ENCODE data around the gene KLF7. TPM values are rescaled to one million over a fixed set of nuclear protein-coding genes. Genes with fewer than 3 reads are reported as not detected.

Gene KLF7
- polyA plus RNA-seq, 1 donor from 2014 or later = 31.5 TPM

DNA sequence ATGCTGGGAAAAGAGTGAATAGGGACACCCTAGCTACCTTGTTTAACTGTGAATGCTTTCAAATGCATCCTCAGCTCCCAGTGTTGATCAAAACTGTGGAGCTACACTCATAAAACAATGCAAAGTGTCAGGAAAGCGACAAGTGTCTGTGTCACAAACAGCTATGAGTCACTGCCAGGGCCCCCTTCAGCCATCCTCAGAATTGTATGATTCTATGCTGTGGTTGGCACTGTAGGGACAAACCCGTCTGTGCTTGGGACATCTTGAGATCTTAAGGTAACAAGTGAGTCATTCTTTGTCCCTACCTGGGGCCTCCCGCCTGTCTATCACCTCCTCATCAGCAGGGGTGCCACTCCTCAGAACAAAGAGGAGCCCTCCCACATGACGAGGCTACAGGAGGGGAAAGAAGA lies 42.4 kb downstream of the KLF7 start:
- no peak overlapping the region for H3K9ac ChIP-seq (ENCODE audit: low read length)
- no peaks in the 10 kb centered on the region for H3K27me3 ChIP-seq (ENCODE audit: insufficient read depth, low read depth, low read length)
- H2AFZ ChIP-seq (ENCODE audit: low read depth, low read length) = no peak overlapping the region
- H3F3A ChIP-seq (ENCODE audit: insufficient read depth, low read length, poor library complexity, severe bottlenecking) = no peaks in the 10 kb centered on the region
- H4K20me1 ChIP-seq (ENCODE audit: insufficient read depth) = peaks cover 57% of the 10 kb centered on the region
- no peaks in the 10 kb centered on the region for H3K9me3 ChIP-seq (ENCODE audit: low read length)
- no peak overlapping the region for H3K4me3 ChIP-seq (ENCODE audit: low read length)
- no peak overlapping the region for H3K4me2 ChIP-seq (ENCODE audit: low read length)
- no peak for TF ChIP-seq RAD21 (conservative IDR thresholded peaks at IDR 0.05)
- TF ChIP-seq EP300 (conservative IDR thresholded peaks at IDR 0.05; ENCODE audit: poor library complexity, severe bottlenecking) = no peak
- TF ChIP-seq EZH2 (IDR thresholded peaks at IDR 0.05; ENCODE audit: borderline replicate concordance, insufficient read depth, low read length, poor library complexity, severe bottlenecking) = no peak
- TF ChIP-seq POLR2AphosphoS5 (IDR thresholded peaks at IDR 0.05) = no peak
- no peak for TF ChIP-seq TAF1 (IDR thresholded peaks at IDR 0.05; ENCODE audit: low read depth)
- TF ChIP-seq SMC3 (conservative IDR thresholded peaks at IDR 0.05; ENCODE audit: poor library complexity) = no peak
- TF ChIP-seq, protein P1, sequence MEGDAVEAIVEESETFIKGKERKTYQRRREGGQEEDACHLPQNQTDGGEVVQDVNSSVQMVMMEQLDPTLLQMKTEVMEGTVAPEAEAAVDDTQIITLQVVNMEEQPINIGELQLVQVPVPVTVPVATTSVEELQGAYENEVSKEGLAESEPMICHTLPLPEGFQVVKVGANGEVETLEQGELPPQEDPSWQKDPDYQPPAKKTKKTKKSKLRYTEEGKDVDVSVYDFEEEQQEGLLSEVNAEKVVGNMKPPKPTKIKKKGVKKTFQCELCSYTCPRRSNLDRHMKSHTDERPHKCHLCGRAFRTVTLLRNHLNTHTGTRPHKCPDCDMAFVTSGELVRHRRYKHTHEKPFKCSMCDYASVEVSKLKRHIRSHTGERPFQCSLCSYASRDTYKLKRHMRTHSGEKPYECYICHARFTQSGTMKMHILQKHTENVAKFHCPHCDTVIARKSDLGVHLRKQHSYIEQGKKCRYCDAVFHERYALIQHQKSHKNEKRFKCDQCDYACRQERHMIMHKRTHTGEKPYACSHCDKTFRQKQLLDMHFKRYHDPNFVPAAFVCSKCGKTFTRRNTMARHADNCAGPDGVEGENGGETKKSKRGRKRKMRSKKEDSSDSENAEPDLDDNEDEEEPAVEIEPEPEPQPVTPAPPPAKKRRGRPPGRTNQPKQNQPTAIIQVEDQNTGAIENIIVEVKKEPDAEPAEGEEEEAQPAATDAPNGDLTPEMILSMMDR (IDR thresholded peaks at IDR 0.05; ENCODE audit: poor library complexity, severe bottlenecking) = no peak
- TF ChIP-seq MXI1 (conservative IDR thresholded peaks at IDR 0.05; ENCODE audit: poor library complexity, severe bottlenecking) = no peak
- TF ChIP-seq, protein P2, sequence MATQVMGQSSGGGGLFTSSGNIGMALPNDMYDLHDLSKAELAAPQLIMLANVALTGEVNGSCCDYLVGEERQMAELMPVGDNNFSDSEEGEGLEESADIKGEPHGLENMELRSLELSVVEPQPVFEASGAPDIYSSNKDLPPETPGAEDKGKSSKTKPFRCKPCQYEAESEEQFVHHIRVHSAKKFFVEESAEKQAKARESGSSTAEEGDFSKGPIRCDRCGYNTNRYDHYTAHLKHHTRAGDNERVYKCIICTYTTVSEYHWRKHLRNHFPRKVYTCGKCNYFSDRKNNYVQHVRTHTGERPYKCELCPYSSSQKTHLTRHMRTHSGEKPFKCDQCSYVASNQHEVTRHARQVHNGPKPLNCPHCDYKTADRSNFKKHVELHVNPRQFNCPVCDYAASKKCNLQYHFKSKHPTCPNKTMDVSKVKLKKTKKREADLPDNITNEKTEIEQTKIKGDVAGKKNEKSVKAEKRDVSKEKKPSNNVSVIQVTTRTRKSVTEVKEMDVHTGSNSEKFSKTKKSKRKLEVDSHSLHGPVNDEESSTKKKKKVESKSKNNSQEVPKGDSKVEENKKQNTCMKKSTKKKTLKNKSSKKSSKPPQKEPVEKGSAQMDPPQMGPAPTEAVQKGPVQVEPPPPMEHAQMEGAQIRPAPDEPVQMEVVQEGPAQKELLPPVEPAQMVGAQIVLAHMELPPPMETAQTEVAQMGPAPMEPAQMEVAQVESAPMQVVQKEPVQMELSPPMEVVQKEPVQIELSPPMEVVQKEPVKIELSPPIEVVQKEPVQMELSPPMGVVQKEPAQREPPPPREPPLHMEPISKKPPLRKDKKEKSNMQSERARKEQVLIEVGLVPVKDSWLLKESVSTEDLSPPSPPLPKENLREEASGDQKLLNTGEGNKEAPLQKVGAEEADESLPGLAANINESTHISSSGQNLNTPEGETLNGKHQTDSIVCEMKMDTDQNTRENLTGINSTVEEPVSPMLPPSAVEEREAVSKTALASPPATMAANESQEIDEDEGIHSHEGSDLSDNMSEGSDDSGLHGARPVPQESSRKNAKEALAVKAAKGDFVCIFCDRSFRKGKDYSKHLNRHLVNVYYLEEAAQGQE (IDR thresholded peaks at IDR 0.05; ENCODE audit: borderline replicate concordance) = no peak
- H3K36me3 ChIP-seq (ENCODE audit: insufficient read depth, low read length) = peaks cover 26% of the 10 kb centered on the region
- no peaks in the 10 kb centered on the region for H3K9me2 ChIP-seq (ENCODE audit: insufficient read depth, low read length)
- H3K27ac ChIP-seq (ENCODE audit: low read length) = no peak overlapping the region
- peaks cover 100% of the 10 kb centered on the region for H3K79me2 ChIP-seq (replicated peaks; ENCODE audit: insufficient read depth, low read length)

DNA sequence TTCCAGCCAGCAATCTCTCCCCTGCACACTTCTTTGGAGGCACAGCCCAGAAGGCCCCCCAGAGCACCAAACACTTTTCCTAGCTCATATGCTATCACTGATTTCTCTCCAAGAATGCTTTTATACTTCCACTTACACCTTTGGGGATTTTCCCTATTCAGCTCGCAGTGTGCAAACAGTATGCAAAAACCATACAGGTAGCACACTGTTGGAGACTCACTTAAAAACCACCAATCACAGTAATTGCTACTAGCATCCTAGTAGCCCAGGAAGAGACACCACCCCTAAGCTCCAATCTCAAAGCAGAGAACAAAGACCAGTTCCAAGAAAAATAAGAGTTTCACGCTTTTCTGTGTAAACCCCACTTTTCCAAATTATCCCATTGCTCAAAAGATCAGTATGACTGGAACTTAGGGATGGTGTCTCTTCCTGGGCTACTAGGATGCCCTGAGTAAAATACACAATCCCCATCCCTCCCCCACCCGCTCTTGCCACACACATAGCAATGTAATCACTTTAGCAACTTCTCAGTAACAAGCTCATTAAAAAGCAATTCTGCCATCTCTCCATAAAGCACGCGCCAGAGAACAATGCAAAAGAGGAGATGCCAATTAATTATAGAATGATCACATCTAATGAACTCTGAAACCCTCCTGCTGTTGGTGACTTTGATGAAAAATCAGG lies 43.0 kb downstream of the KLF7 start:
- Histone ChIP-seq H3K27me3 (ENCODE audit: insufficient read depth, low read depth, low read length) (no peaks in the 10 kb centered on the region), H4K20me1 (ENCODE audit: insufficient read depth) (peaks cover 61% of the 10 kb centered on the region), H3K36me3 (ENCODE audit: insufficient read depth, low read length) (peaks cover 27% of the 10 kb centered on the region), H3K27ac (ENCODE audit: low read length) (no peak overlapping the region), H3K79me2 (replicated peaks; ENCODE audit: insufficient read depth, low read length) (peaks cover 100% of the 10 kb centered on the region), H3F3A (ENCODE audit: insufficient read depth, low read length, poor library complexity, severe bottlenecking) (no peaks in the 10 kb centered on the region), H2AFZ (ENCODE audit: low read depth, low read length) (no peak overlapping the region), H3K9me3 (ENCODE audit: low read length) (no peaks in the 10 kb centered on the region), H3K9me2 (ENCODE audit: insufficient read depth, low read length) (no peaks in the 10 kb centered on the region), H3K4me3 (ENCODE audit: low read length) (peak overlapping the region; percentile 2), H3K4me2 (ENCODE audit: low read length) (no peak overlapping the region), H3K9ac (ENCODE audit: low read length) (no peak overlapping the region)
- TF ChIP-seq MXI1 (conservative IDR thresholded peaks at IDR 0.05; ENCODE audit: poor library complexity, severe bottlenecking) (no peak), POLR2AphosphoS5 (IDR thresholded peaks at IDR 0.05) (no peak), TAF1 (IDR thresholded peaks at IDR 0.05; ENCODE audit: low read depth) (no peak), RAD21 (conservative IDR thresholded peaks at IDR 0.05) (no peak), EP300 (conservative IDR thresholded peaks at IDR 0.05; ENCODE audit: poor library complexity, severe bottlenecking) (no peak)
- TF ChIP-seq, protein P2 (IDR thresholded peaks at IDR 0.05; ENCODE audit: borderline replicate concordance) = no peak
